GM21576 (cell line): Measurements from ENCODE around the gene FBXW9.
"Not testable (repeated sequence)": the region's sequence is repeated elsewhere in the genome, so short reads cannot be mapped to it uniquely, and the experiment has no call there.

Source experiments
- ATAC-seq: cut with Tn5 transposase; IDR thresholded peaks from one replicate; pipeline ENCODE4 v1.9.1; 2021; ENCODE audit warnings: mild to moderate bottlenecking, moderate library complexity; ENCODE audit not compliant: unreplicated experiment

The FBXW9 gene

GRCh38 chr19:12696366-12697335, at the start of gene FBXW9:
TSS of gene FBXW9 (minus strand) at chr19:12696631. CDS start at chr19:12696581, 50 bp downstream.
- peak; percentile 63 for ATAC-seq

- ATAC-seq: no peak
Measured at GRCh38 chr19:12745166-12745897, 48.9 kb upstream of the FBXW9 start.

- ATAC-seq: no peak
Measured at GRCh38 chr19:12737835-12738351, 41.5 kb upstream of the FBXW9 start.

- peak; percentile 79 for ATAC-seq
Measured at GRCh38 chr19:12736995-12737834, 40.8 kb upstream of the FBXW9 start, which contains the start of gene GET3. TSS of gene GET3 (plus strand) at chr19:12737497. CDS start at chr19:12737506, 9 bp downstream.

- no peak for ATAC-seq
Measured at GRCh38 chr19:12733369-12734214, 37.2 kb upstream of the FBXW9 start.

- no peak for ATAC-seq
Measured at GRCh38 chr19:12731337-12731736, 34.9 kb upstream of the FBXW9 start.

- ATAC-seq: no peak
Measured at GRCh38 chr19:12730064-12730463, 33.6 kb upstream of the FBXW9 start.

GRCh38 chr19:12727745-12728433, 31.5 kb upstream of the FBXW9 start:
- ATAC-seq: no peak

- ATAC-seq: no peak
Measured at GRCh38 chr19:12726988-12727316, 30.5 kb upstream of the FBXW9 start.

GRCh38 chr19:12725612-12726011, 29.2 kb upstream of the FBXW9 start:
- ATAC-seq: not testable (repeated sequence)

GRCh38 chr19:12723641-12724426, 27.4 kb upstream of the FBXW9 start, which contains the start of gene TNPO2:
TSS of gene TNPO2 (minus strand) at chr19:12723932. CDS start at chr19:12720977, 2,955 bp downstream.
- no peak for ATAC-seq

- no peak for ATAC-seq
Measured at GRCh38 chr19:12723381-12723640, 26.9 kb upstream of the FBXW9 start.

GRCh38 chr19:12722566-12723380, 26.3 kb upstream of the FBXW9 start:
- peak; percentile 71 for ATAC-seq

- peak; percentile 28 for ATAC-seq
Measured at GRCh38 chr19:12721656-12722565, 25.5 kb upstream of the FBXW9 start.

GRCh38 chr19:12720851-12721655, 24.6 kb upstream of the FBXW9 start:
- no peak for ATAC-seq

GRCh38 chr19:12720296-12720695, 23.9 kb upstream of the FBXW9 start:
- ATAC-seq: no peak
